Measurements from ENCODE around the gene PON2.
"Not testable (repeated sequence)": the region's sequence is repeated elsewhere in the genome, so short reads cannot be mapped to it uniquely, and the experiment has no call there.

PON2 gene

DNA sequence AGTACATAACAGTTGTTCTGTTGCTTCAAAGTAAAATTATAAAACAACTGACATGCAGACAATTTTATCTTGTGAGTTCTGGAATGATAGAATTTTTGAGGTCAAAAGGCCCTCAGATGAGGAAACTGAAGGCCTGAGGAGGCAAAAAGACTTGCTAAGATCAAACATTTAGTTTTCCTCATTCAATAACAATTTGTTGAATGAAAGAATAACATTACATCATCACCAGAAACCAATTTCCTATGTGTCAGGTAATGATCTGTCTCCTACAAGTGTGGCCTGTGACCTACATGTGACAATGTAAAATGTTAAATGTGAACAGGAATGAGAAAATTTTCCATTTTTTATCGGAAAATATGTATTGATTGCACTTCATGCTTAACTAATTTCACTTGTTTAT, 34.4 kb upstream of the PON2 start:
- H3K23ac ChIP-seq (ENCODE audit: low read length), result no peak overlapping the region
- H2BK120ac ChIP-seq (ENCODE audit: insufficient read depth, low read length, poor library complexity), result no peak overlapping the region
- no peak overlapping the region for H3K27ac ChIP-seq (ENCODE audit: low read depth, low read length)
- H2BK12ac ChIP-seq (ENCODE audit: low read length), result no peak overlapping the region
- H3K9ac ChIP-seq (ENCODE audit: low read length), result no peak overlapping the region
- H2BK5ac ChIP-seq (ENCODE audit: low read depth, low read length, poor library complexity), result no peak overlapping the region
- no peak overlapping the region for H3K4me2 ChIP-seq (ENCODE audit: low read length)
- no peak overlapping the region for H4K91ac ChIP-seq (ENCODE audit: low read depth, low read length)
- no peaks in the 10 kb centered on the region for H3K36me3 ChIP-seq (ENCODE audit: control insufficient read depth in 1 of 2, insufficient read depth in 2 of 2, low read length in 2 of 2)
- DNase-seq, result peak in 1 of 2 donors; percentile 38
- H4K12ac ChIP-seq (ENCODE audit: low read depth, low read length), result no peak overlapping the region
- no peak overlapping the region for H3K4ac ChIP-seq (ENCODE audit: low read depth, low read length)
- H2AFZ ChIP-seq (ENCODE audit: insufficient read depth, low read length, poor library complexity), result no peak overlapping the region
- no peaks in the 10 kb centered on the region for H3K79me1 ChIP-seq (ENCODE audit: low read length)
- no peaks in the 10 kb centered on the region for H3K27me3 ChIP-seq (ENCODE audit: insufficient read depth, low read length)
- no CpG with 5 or more reads among the region's 1 CpG for WGBS (ENCODE audit: extremely low coverage, insufficient coverage, insufficient read length)
- no peak overlapping the region for H3K18ac ChIP-seq (ENCODE audit: low read length)
- H3K9me3 ChIP-seq (ENCODE audit: insufficient read depth, low read depth, low read length), result no peaks in the 10 kb centered on the region
- H3K4me3 ChIP-seq (ENCODE audit: low read depth, low read length), result no peak overlapping the region
- no peaks in the 10 kb centered on the region for H3K79me2 ChIP-seq (ENCODE audit: control insufficient read depth, insufficient read depth, low read length, poor library complexity)
- no peak overlapping the region for H2AK5ac ChIP-seq (ENCODE audit: low read length)
- H3K4me1 ChIP-seq (ENCODE audit: control insufficient read depth in 1 of 2, insufficient read depth in 2 of 2, low read length in 2 of 2), result peaks cover 0 to 2% of the 10 kb centered on the region in 2 experiments
- H4K8ac ChIP-seq (ENCODE audit: low read depth, low read length), result no peak overlapping the region
- H3K14ac ChIP-seq (ENCODE audit: low read length), result no peak overlapping the region

DNA sequence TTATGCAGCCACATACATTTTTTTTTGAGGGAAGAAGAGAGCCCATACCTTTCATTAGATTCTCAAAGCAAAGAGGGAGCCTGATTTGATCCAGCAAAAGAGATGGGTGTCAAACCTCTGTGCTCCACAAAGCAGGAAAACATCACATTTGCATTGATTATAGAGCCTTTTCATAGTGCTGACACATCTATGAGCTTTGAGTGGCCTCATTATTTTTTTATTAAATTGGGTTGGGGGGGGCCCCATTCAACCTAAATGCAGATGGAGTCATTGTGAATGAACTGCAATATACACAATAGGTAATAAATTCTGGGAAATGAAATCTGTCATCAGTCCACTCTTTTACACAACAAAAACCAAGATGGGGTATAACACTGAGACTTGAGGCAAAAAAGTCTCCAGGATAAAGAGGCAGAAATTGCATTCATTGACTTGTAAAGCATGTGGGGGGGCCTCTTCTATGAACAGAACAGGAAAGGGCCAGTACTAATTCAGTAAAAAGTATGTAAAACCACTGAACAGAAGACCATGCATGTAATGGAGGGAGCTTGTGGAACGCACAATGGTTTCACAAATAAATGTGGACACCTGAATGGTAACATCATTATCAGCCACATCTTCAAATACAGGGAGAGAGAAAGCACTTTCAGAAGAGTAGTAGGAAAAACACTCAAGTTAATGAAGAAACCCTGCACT, 33.2 kb upstream of the PON2 start:
- Histone ChIP-seq H3K4me3 (ENCODE audit: low read depth, low read length) (no peak overlapping the region), H3K79me2 (ENCODE audit: control insufficient read depth, insufficient read depth, low read length, poor library complexity) (no peaks in the 10 kb centered on the region), H2BK12ac (ENCODE audit: low read length) (no peak overlapping the region), H4K12ac (ENCODE audit: low read depth, low read length) (no peak overlapping the region), H2AK5ac (ENCODE audit: low read length) (no peak overlapping the region), H3K36me3 (ENCODE audit: control insufficient read depth in 1 of 2, insufficient read depth in 2 of 2, low read length in 2 of 2) (no peaks in the 10 kb centered on the region), H4K91ac (ENCODE audit: low read depth, low read length) (no peak overlapping the region), H2BK5ac (ENCODE audit: low read depth, low read length, poor library complexity) (no peak overlapping the region), H3K4me2 (ENCODE audit: low read length) (no peak overlapping the region), H3K27me3 (ENCODE audit: insufficient read depth, low read length) (no peaks in the 10 kb centered on the region), H3K4ac (ENCODE audit: low read depth, low read length) (no peak overlapping the region), H2AFZ (ENCODE audit: insufficient read depth, low read length, poor library complexity) (no peak overlapping the region), H3K9me3 (ENCODE audit: insufficient read depth, low read depth, low read length) (no peaks in the 10 kb centered on the region), H2BK120ac (ENCODE audit: insufficient read depth, low read length, poor library complexity) (no peak overlapping the region), H3K23ac (ENCODE audit: low read length) (no peak overlapping the region), H3K4me1 (ENCODE audit: control insufficient read depth in 1 of 2, insufficient read depth in 2 of 2, low read length in 2 of 2) (peaks cover 0 to 2% of the 10 kb centered on the region in 2 experiments), H3K79me1 (ENCODE audit: low read length) (no peaks in the 10 kb centered on the region), H3K18ac (ENCODE audit: low read length) (no peak overlapping the region), H3K27ac (ENCODE audit: low read depth, low read length) (no peak overlapping the region), H4K8ac (ENCODE audit: low read depth, low read length) (no peak overlapping the region), H3K9ac (ENCODE audit: low read length) (no peak overlapping the region), H3K14ac (ENCODE audit: low read length) (no peak overlapping the region)
- WGBS (ENCODE audit: extremely low coverage, insufficient coverage, insufficient read length), result no CpG with 5 or more reads among the region's 1 CpG
- no peak for DNase-seq

DNA sequence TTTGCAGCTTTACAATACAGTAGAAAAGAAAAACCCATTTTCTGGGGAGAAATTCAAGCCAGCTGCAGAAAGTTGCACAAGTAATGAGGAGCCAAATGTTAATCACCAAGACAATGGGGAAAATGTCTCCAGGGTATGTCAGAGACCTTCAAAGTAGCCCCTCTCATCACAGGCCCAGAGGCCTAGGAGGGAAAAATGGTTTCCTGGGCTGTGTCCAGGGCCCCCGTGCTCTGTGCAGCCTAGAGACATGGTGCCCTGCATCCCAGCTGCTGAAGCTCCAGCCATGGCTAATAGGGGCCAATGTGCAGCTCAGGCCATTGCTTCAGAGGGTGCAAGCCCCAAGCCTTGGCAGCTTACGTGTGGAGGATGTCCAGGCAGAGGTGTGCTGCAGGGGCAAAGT, 25.8 kb upstream of the PON2 start:
- H4K12ac ChIP-seq (ENCODE audit: low read depth, low read length); H2AK5ac ChIP-seq (ENCODE audit: low read length); H3K4me1 ChIP-seq (ENCODE audit: control insufficient read depth in 1 of 2, insufficient read depth in 2 of 2, low read length in 2 of 2); H3K27ac ChIP-seq (ENCODE audit: low read depth, low read length); H3K36me3 ChIP-seq (ENCODE audit: control insufficient read depth in 1 of 2, insufficient read depth in 2 of 2, low read length in 2 of 2); H3K4ac ChIP-seq (ENCODE audit: low read depth, low read length); H3K4me3 ChIP-seq (ENCODE audit: low read depth, low read length); H4K8ac ChIP-seq (ENCODE audit: low read depth, low read length); H3K27me3 ChIP-seq (ENCODE audit: insufficient read depth, low read length); H3K9me3 ChIP-seq (ENCODE audit: insufficient read depth, low read depth, low read length); H3K18ac ChIP-seq (ENCODE audit: low read length); H3K23ac ChIP-seq (ENCODE audit: low read length); H3K79me1 ChIP-seq (ENCODE audit: low read length); H2BK12ac ChIP-seq (ENCODE audit: low read length); H2BK5ac ChIP-seq (ENCODE audit: low read depth, low read length, poor library complexity); H3K79me2 ChIP-seq (ENCODE audit: control insufficient read depth, insufficient read depth, low read length, poor library complexity); H3K9ac ChIP-seq (ENCODE audit: low read length); H3K14ac ChIP-seq (ENCODE audit: low read length); H3K4me2 ChIP-seq (ENCODE audit: low read length); H2BK120ac ChIP-seq (ENCODE audit: insufficient read depth, low read length, poor library complexity); DNase-seq; H2AFZ ChIP-seq (ENCODE audit: insufficient read depth, low read length, poor library complexity); H4K91ac ChIP-seq (ENCODE audit: low read depth, low read length): not testable (repeated sequence)
- no CpG with 5 or more reads among the region's 2 CpGs for WGBS (ENCODE audit: extremely low coverage, insufficient coverage, insufficient read length)

GRCh38 chr7:95457947-95458346, 23.1 kb upstream of the PON2 start:
- Histone ChIP-seq H3K36me3 (ENCODE audit: control insufficient read depth in 1 of 2, insufficient read depth in 2 of 2, low read length in 2 of 2) (no peaks in the 10 kb centered on the region), H3K14ac (ENCODE audit: low read length) (no peak overlapping the region), H3K9ac (ENCODE audit: low read length) (no peak overlapping the region), H2BK120ac (ENCODE audit: insufficient read depth, low read length, poor library complexity) (no peak overlapping the region), H3K4me1 (ENCODE audit: control insufficient read depth in 1 of 2, insufficient read depth in 2 of 2, low read length in 2 of 2) (no peaks in the 10 kb centered on the region), H3K4ac (ENCODE audit: low read depth, low read length) (no peak overlapping the region), H4K91ac (ENCODE audit: low read depth, low read length) (no peak overlapping the region), H3K27me3 (ENCODE audit: insufficient read depth, low read length) (no peaks in the 10 kb centered on the region), H2BK12ac (ENCODE audit: low read length) (no peak overlapping the region), H3K4me2 (ENCODE audit: low read length) (no peak overlapping the region), H3K27ac (ENCODE audit: low read depth, low read length) (no peak overlapping the region), H3K18ac (ENCODE audit: low read length) (no peak overlapping the region), H2BK5ac (ENCODE audit: low read depth, low read length, poor library complexity) (no peak overlapping the region), H3K23ac (ENCODE audit: low read length) (no peak overlapping the region), H2AFZ (ENCODE audit: insufficient read depth, low read length, poor library complexity) (no peak overlapping the region), H3K79me1 (ENCODE audit: low read length) (no peaks in the 10 kb centered on the region), H4K12ac (ENCODE audit: low read depth, low read length) (no peak overlapping the region), H3K79me2 (ENCODE audit: control insufficient read depth, insufficient read depth, low read length, poor library complexity) (no peaks in the 10 kb centered on the region), H4K8ac (ENCODE audit: low read depth, low read length) (no peak overlapping the region), H3K4me3 (ENCODE audit: low read depth, low read length) (no peak overlapping the region), H3K9me3 (ENCODE audit: insufficient read depth, low read depth, low read length) (peaks cover 6% of the 10 kb centered on the region), H2AK5ac (ENCODE audit: low read length) (no peak overlapping the region)
- no peak for DNase-seq

Data from trophoblast cell (in vitro differentiated cells and primary cell).